ENCODE data around the gene SPATA12. TPM values are rescaled to one million over a fixed set of nuclear protein-coding genes. Genes with fewer than 3 reads are reported as not detected.

The SPATA12 gene
- total and polyA plus RNA-seq, 7 donors, result 0.01 TPM; not detected in 6

DNA sequence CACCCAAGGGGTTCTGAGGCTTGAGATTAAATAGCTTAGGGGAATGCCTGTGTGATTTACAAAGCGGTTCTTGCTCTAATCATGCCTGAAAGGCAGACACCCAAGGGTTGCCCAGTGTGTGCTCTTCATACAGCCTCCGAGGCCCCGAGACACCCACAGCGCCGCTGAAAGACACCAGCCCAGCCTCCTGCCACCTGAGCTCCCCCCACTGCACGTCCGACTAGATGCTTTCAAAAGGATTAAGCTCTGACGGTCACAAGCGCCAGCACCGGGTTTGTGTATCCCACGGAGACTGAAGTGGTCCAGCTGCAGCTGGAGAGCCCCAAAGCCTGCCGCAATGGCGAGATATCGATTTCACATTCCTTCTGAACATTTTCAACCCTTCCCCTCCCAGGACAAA lies 50.3 kb downstream of the SPATA12 start:
- H3K36me3 ChIP-seq (ENCODE audit: insufficient read depth in 1 of 2, low read depth in 1 of 2), result no peaks in the 10 kb centered on the region
- no peak for ATAC-seq
- intact Hi-C loops (cut with DNase I), result no loop called here
- no peaks in the 10 kb centered on the region for H3K9me3 ChIP-seq
- H3K27ac ChIP-seq, result no peak overlapping the region
- TF ChIP-seq, protein P1, sequence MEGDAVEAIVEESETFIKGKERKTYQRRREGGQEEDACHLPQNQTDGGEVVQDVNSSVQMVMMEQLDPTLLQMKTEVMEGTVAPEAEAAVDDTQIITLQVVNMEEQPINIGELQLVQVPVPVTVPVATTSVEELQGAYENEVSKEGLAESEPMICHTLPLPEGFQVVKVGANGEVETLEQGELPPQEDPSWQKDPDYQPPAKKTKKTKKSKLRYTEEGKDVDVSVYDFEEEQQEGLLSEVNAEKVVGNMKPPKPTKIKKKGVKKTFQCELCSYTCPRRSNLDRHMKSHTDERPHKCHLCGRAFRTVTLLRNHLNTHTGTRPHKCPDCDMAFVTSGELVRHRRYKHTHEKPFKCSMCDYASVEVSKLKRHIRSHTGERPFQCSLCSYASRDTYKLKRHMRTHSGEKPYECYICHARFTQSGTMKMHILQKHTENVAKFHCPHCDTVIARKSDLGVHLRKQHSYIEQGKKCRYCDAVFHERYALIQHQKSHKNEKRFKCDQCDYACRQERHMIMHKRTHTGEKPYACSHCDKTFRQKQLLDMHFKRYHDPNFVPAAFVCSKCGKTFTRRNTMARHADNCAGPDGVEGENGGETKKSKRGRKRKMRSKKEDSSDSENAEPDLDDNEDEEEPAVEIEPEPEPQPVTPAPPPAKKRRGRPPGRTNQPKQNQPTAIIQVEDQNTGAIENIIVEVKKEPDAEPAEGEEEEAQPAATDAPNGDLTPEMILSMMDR (IDR thresholded peaks at IDR 0.05), result no peak
- no peak overlapping the region for H3K4me3 ChIP-seq
- H3K27me3 ChIP-seq (ENCODE audit: insufficient read depth in 3 of 3, low read length in 2 of 3), result peaks cover 0 to 9% (median 0%) of the 10 kb centered on the region in 3 donors
- WGBS, 3 donors, result 34 to 35% (median 34%) methylated on average over 14 of the region's 14 CpGs
- DNase-seq, result no peak
- no peaks in the 10 kb centered on the region for H3K4me1 ChIP-seq

DNA sequence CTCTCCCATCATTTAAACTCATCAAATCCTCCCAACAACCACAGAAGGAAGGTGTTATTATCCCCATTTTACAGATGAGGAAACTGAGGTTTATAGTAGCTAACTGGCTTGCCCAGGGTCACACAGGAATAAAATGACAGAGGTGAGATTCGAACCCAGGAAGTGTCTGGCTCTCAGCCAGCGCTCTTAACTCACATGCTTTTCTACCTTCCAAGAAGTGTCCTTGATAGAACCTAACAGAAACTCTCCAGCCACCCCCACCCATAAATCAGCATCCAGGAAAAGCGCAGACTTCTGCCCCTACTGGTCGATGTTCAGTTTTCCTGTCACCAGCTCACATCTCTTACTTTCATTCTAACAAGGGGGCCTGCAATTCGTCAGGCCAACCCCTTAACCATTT lies 51.7 kb downstream of the SPATA12 start:
- H3K9me3 ChIP-seq, result no peaks in the 10 kb centered on the region
- peaks cover 0 to 9% (median 0%) of the 10 kb centered on the region in 3 donors for H3K27me3 ChIP-seq (ENCODE audit: insufficient read depth in 3 of 3, low read length in 2 of 3)
- intact Hi-C loops (cut with DNase I), result no loop called here
- 68 to 74% (median 74%) methylated on average over 5 of the region's 5 CpGs for WGBS, 3 donors
- ATAC-seq (no peak), DNase-seq (no peak)
- no peak overlapping the region for H3K4me3 ChIP-seq
- H3K27ac ChIP-seq, result no peak overlapping the region
- no peaks in the 10 kb centered on the region for H3K4me1 ChIP-seq
- H3K36me3 ChIP-seq (ENCODE audit: insufficient read depth in 1 of 2, low read depth in 1 of 2), result no peaks in the 10 kb centered on the region
- TF ChIP-seq, protein P1 (IDR thresholded peaks at IDR 0.05), result no peak

DNA sequence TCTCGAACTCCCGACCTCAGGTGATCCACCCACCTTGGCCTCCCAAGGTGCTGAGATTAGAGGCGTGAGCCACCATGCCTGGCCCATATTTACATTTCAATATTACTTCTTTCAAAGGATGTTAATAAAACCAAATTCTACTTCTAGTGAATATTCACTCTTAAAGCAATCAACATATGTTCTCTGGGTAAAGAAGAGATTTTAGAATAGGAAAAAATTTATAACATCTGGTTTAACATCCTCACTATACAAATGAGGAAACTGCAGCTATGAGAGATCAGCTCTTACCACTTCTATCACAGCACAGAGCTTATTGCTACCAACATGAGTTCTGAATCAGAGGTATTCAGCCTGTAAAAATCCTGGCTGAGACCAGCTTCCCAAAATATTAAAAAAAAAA lies 56.0 kb downstream of the SPATA12 start:
- ATAC-seq, result no peak
- intact Hi-C loops (cut with DNase I), result no loop called here
- TF ChIP-seq, protein P1 (IDR thresholded peaks at IDR 0.05), result no peak
- Histone ChIP-seq H3K27me3 (ENCODE audit: insufficient read depth in 3 of 3, low read length in 2 of 3) (peaks cover 0 to 5% (median 0%) of the 10 kb centered on the region in 3 donors), H3K27ac (no peak overlapping the region), H3K36me3 (ENCODE audit: insufficient read depth in 1 of 2, low read depth in 1 of 2) (no peaks in the 10 kb centered on the region), H3K4me3 (no peak overlapping the region), H3K9me3 (no peaks in the 10 kb centered on the region), H3K4me1 (no peaks in the 10 kb centered on the region)
- DNase-seq, result no peak
- 95 to 98% (median 97%) methylated on average over 3 of the region's 3 CpGs for WGBS, 3 donors

DNA sequence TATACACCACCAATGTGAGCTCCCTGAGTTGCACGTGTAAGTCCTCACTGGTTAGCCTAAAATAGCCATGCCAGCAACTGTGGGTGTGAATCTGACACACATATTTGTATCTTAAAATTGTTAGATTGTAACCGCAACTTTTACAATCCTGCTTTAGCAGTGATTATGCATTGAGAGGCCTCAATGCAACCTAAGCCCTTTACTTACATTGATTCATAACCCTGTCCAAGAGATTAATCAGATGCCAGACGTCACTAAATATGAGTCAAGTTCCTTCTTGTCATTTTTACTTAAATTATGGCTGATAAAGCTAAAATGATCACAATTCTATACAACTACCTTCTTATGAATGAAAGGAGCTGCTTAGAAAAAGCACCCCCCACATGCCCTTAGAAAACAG lies 57.8 kb downstream of the SPATA12 start:
- intact Hi-C loops (cut with DNase I), result no loop called here
- no peak for ATAC-seq
- TF ChIP-seq, protein P1 (IDR thresholded peaks at IDR 0.05), result no peak
- no peaks in the 10 kb centered on the region for H3K36me3 ChIP-seq (ENCODE audit: insufficient read depth in 1 of 2, low read depth in 1 of 2)
- H3K27ac ChIP-seq, result no peak overlapping the region
- no peaks in the 10 kb centered on the region for H3K9me3 ChIP-seq
- DNase-seq, result no peak
- WGBS, 3 donors, result 54 to 58% (median 55%) methylated on average over 3 of the region's 3 CpGs
- H3K27me3 ChIP-seq (ENCODE audit: insufficient read depth in 3 of 3, low read length in 2 of 3), result no peaks in the 10 kb centered on the region
- H3K4me1 ChIP-seq, result no peaks in the 10 kb centered on the region
- H3K4me3 ChIP-seq, result no peak overlapping the region

DNA sequence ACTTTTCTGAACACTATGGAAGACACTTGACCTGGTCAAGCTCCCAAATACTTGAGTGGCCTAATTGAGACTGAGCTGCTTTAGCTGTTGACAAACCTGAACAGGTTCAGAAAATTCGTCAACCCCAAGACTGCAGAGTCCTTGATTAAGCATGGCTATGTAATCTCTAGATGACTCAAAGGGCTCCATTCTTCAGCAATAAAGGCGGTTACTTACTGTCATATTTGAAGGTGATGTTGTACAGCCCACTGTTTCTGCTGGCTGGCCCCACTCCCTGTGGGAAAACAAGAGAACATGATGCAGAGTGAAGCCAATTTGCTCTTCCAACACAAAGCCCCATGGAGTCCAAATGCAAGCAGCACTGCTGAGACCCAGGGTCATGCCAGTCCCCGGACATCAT lies 59.6 kb downstream of the SPATA12 start:
- no peak overlapping the region for H3K27ac ChIP-seq
- intact Hi-C loops (cut with DNase I), result no loop called here

More for the DNA sequence above, 59.6 kb downstream of the SPATA12 start:
- H3K4me1 ChIP-seq, result no peaks in the 10 kb centered on the region
- H3K4me3 ChIP-seq, result no peak overlapping the region
- TF ChIP-seq, protein P1 (IDR thresholded peaks at IDR 0.05), result no peak
- H3K27me3 ChIP-seq (ENCODE audit: insufficient read depth in 3 of 3, low read length in 2 of 3), result no peaks in the 10 kb centered on the region
- 53 to 71% (median 63%) methylated on average over 3 of the region's 3 CpGs for WGBS, 3 donors
- no peaks in the 10 kb centered on the region for H3K36me3 ChIP-seq (ENCODE audit: insufficient read depth in 1 of 2, low read depth in 1 of 2)
- DNase-seq (no peak), ATAC-seq (no peak)
- H3K9me3 ChIP-seq, result no peaks in the 10 kb centered on the region

Data from psoas muscle (tissue), 8 donors.